Stimulated activated CD4-positive, alpha-beta T cell treated with anti-CD3 and anti-CD28 coated beads, Interleukin-1b, Interleukin-23, amount 100 ng/mL, for 24 hours (primary cell): Measurements from ENCODE around the gene PLEKHH1.
"Not testable (repeated sequence)": the region's sequence is repeated elsewhere in the genome, so short reads cannot be mapped to it uniquely, and the experiment has no call there.

ENCODE experiments used
- DNase-seq, 4 experiments: peaks; one replicate each; pipeline ENCODE4 v3.0.0-alpha.2; 2020; ENCODE audit warnings: low read depth in 4 of 4, low spot score in 1 of 4

The PLEKHH1 gene

DNA sequence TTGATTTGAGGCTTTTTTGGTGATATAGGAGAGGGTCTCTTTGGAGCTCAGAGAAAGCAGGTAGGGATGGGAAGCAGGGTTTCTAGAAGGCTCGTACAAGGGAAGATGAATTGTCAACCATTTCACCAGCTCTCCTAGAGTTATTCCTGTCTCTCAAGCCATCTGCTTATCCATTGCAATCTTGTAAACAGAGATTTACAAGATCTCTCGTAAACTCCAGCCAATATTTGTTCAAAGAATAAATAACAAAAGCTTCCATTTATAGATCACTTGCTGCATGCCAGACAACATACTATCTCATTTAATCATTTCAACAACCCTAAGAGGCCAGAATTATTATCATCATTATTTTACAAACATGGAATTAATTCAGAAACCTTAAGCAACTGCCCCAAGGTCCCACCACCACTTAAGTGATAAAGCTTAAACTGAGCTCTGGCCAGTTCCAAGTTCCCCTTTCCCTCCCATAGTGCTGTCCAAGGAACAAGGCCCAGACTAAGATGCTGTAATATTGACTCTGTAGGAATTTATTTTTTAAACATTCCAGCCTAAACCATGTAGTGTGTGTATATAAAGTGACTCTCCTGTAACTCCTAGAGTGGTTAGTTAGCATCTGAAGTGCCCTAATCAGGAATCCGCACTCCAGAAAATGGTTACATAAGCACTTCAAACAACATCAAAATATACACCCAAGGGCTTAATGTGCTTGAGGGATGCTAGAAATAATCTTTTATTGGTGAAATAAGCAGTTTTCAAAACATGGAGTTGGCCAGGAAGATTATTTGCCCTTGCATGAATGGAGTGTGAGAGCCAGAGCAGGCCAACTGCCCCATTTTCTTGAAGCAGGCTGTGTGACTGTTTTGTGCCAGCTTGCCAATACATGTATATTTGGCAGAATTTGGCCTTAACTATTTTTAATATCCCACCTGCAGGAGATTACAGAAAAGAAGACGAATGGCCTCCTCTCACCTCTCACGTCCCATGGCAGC lies 2.8 kb upstream of the PLEKHH1 start:
- no peak for DNase-seq

- DNase-seq = no peak
Observed at GRCh38 chr14:67532606-67532997, 488 bp upstream of the PLEKHH1 start.

- DNase-seq = no peak
Observed at GRCh38 chr14:67533754-67534085, 630 bp downstream of the PLEKHH1 start.

DNA sequence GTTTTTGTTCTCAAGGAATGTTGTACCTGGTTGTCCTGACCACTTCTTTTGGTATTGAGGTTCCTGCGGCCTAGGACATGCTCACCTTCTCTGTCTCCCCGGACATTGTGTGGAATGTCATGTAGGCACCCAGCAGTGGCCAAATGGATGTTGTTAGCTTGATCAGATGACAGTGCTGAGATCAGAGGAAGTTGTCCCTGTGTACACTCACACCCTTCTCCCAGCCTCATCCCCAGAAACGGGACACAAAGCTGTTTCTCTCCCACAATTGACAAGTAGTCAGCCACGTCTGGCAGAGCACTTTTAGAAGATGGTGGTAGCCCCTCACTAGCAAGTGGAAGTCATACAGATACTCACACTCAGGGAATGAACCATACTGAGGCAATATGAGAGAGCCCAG lies 3.0 kb downstream of the PLEKHH1 start:
- no peak for DNase-seq

DNA sequence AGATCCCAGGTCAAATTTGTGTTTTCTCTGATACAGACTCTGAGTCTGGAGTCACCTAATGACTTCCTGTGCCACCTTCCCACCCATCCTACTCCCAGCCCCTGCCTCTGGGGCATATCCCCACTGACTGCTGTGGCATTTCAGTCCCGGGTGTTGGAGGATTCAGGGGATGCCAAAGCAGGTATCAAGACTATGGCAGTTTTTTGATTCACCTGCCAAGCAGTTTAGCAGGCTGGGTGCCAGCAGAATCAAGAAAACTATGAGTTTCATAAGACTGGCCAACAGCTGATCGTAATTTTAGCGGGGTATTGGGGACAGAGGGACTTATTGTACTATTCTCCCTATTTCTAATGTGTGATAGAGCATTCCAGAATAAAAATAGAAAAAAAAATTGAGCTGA lies 4.6 kb downstream of the PLEKHH1 start:
- no peak for DNase-seq

DNA sequence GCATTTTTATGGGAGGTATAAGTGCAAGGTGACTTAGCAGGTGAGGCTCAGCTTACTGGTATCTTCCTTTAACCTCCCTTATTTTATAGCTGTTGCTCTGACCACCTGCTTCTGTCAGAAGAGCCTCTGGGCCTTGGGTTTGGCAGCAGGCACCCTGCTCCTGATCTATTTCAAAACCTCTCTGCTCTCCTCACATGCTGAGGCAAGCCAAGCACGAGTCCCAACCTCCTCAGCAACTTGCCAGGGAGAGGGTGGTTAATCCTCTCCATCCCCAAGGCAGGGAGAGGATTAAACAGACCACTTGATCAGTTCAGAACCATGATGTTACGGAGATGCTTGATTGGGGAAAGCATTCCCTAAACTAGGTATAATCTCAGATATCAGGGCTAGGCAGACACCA lies 5.4 kb downstream of the PLEKHH1 start:
- no peak for DNase-seq

DNA sequence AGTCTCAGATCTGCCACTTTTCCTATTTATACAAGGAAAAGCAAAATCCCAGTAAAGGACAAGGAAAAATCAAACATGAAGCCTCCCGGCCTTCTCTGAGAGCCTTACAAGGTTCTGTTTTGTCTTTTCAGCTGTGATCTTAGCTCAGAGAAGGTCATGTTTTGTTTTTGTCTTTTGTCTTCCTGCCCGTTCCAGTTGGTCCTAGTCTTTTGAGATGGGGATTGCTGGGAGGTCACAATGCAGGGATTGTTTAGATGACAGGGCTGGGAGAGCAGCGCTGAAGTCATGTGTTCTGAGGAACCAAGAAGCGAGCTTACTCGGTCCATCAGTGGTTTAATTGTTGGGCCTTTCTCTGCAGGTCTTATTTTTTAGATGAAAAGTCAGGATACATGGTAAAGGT lies 6.0 kb downstream of the PLEKHH1 start:
- DNase-seq = no peak

- no peak for DNase-seq
Observed at GRCh38 chr14:67541448-67542387, 8.6 kb downstream of the PLEKHH1 start.

DNA sequence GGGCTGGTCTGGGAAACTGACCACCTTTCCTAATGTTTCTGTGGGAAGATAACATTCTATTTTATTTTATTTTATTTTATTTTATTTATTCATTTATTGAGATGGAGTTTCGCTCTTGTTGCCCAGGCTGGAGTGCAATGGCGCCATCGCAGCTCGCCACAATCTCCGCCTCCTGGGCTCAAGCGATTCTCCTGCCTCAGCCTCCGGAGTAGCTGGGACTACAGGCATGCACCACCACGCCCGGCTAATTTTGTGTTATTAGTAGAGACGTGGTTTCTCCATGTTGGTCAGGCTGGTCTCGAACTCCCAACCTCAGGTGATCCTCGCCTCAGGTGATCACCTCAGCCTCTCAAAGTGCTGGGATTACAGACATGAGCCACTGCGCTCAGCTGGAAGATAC lies 9.5 kb downstream of the PLEKHH1 start:
- not testable (repeated sequence) for DNase-seq

- DNase-seq = no peak
Observed at GRCh38 chr14:67544590-67544989, 11.5 kb downstream of the PLEKHH1 start.

DNA sequence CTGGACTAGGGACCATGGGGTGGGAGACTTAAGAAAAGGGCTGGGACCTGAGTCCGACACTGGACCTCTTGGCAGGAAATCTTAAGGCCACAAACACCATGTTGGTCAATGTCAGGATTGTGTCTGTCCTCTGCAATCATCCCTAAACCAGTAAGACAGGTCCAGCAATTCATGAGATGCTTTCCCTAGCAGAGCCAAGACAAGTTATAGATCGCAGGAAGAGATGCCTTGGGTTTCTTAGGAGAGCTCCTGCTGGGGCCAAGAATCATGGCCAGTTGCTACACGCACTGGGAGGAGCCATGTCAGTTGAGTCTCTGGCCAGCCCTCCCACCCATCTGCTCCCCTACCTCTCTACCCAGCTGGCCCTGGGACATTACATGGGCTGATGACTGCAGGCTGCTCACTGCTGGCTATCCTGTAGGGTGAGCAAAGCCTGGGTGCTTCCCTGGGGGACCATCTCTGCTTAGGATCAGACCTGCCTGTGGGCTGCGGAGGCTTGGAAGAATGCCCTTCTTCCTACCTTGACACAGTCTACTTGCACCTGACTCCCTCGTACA lies 14.2 kb downstream of the PLEKHH1 start:
- DNase-seq = no peak

- no peak for DNase-seq
Observed at GRCh38 chr14:67549734-67550133, 16.6 kb downstream of the PLEKHH1 start.

DNA sequence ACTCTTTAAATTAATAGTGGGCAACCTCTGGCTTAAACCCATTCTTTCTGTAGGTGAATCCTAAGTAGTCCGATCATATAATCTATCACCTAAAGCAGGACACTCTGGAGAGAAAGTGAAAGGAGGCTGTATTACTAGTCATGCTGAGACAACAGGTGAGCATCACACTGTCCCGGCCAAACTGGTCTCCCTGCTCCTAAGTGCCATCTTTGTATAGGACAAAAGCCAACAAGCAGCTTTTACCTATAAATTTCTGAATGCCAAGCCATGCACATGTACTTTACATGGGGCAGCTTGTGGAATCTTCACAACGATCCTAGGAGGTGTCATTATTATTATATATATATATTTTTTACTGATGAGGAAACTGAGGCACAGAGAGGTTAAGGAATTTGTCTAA lies 18.0 kb downstream of the PLEKHH1 start:
- DNase-seq = no peak

DNA sequence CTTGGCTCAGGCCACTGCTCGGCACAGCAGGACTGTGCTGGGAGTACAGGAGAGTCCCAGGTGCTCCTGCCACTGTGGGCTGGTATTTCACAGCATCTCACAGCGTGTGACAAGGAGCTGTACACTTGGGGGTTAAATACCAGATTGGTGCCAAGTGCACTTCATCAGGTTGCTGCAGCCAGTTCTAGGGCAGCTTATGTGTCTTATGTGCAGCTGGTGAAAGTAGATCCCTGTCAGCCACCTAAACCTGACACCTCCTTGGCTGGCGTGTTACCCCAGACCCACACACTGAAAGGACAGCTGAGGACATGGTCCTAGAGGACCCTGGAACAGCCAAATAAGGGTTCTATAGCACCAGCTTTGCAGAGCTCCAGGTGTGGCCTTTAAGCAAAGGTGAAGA lies 18.9 kb downstream of the PLEKHH1 start:
- no peak for DNase-seq

DNA sequence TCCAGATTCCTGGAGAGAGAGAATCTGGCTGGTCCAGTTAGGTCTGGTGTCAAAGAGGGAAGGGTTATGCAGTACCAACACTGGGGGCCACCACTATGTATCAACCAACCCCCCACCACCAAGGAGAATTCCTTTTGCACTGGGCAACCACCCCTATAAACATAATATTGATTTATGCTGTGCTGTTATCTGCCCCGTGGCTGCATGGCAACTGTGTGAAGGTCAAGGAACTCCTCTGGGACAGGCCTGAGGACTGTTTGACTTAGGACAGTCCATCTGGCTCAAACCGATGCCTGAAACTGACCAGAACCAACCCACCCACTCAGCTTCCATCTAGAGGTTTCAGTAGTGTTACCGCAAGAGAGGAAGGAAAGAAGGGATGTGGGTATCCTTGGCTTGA lies 20.5 kb downstream of the PLEKHH1 start:
- no peak for DNase-seq

GRCh38 chr14:67554341-67554740 lies 21.3 kb downstream of the PLEKHH1 start:
- DNase-seq = no peak

- DNase-seq = no peak
Observed at GRCh38 chr14:67555518-67556090, 22.5 kb downstream of the PLEKHH1 start.

DNA sequence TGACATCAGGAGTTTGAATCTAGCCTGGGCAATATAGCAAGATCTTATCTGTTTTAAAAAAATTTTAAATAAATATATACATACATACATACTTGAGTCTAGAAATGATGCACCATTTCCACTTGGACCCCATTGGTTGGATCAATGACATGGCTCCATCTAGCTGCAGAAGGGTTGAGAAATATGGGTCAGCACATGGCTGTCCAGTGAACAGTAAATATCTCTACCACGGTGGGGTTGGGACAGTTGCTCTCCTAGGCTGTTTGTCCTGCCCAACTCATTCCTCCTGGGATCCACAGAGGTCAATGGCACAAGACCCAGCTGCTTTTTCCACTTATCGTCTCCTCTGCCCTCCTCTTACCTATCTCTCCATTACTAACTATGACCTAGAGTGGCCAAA lies 23.6 kb downstream of the PLEKHH1 start:
- DNase-seq = no peak

DNA sequence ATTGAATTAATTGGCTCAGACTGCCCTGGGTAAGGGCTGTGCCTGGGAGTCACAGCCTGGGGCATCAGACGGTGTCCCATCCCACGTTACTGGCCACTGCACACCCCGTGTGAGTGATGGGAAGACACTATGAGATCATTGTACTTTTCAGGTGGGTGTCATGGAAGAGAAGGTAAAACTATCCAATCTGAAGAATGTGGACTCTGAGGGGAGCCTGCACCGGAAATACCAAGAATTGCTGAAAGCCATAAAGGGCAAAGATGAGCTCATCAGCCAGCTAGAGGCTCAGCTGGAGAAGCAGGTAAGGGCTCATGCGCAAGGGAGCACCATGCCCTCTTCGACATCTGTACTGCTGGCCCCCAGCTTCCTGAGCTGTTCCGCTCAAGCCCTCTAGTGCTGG lies 24.0 kb downstream of the PLEKHH1 start:
- DNase-seq = no peak

GRCh38 chr14:67557656-67558055 lies 24.6 kb downstream of the PLEKHH1 start:
- DNase-seq = no peak

- DNase-seq = no peak
Observed at GRCh38 chr14:67559639-67560038, 26.5 kb downstream of the PLEKHH1 start.
